Epithelial cell of prostate (primary cell): Measurements from ENCODE around the gene PDE4B.

ENCODE experiments used
- DNase-seq: peaks from one replicate; pipeline ENCODE4 v3.0.0-alpha.2; 2011; ENCODE audit warnings: low read depth, low spot score
- H3K27ac ChIP-seq: fragments of 450-650 bp; 2 replicates; pipeline ENCODE4 v1.5.1; 2017; ENCODE audit warnings: mild to moderate bottlenecking

PDE4B gene

GRCh38 chr1:66167267-66167666, 374.6 kb downstream of the PDE4B start:
- DNase-seq: no peak
- H3K27ac ChIP-seq: no peak overlapping the region

- no peak for DNase-seq
- no peak overlapping the region for H3K27ac ChIP-seq
Observed at GRCh38 chr1:66168467-66168887, 375.8 kb downstream of the PDE4B start.

GRCh38 chr1:66168948-66169671, 376.4 kb downstream of the PDE4B start:
- DNase-seq: no peak
- no peak overlapping the region for H3K27ac ChIP-seq

- no peak for DNase-seq
- H3K27ac ChIP-seq: no peak overlapping the region
Observed at GRCh38 chr1:66172272-66172671, 379.6 kb downstream of the PDE4B start.

- no peak for DNase-seq
- no peak overlapping the region for H3K27ac ChIP-seq
Observed at GRCh38 chr1:66175098-66175497, 382.4 kb downstream of the PDE4B start.

- DNase-seq: no peak
- no peak overlapping the region for H3K27ac ChIP-seq
Observed at GRCh38 chr1:66175581-66175980, 382.9 kb downstream of the PDE4B start.

- no peak for DNase-seq
Observed at GRCh38 chr1:66176012-66176715, 383.5 kb downstream of the PDE4B start.

GRCh38 chr1:66176832-66177231, 384.1 kb downstream of the PDE4B start:
- no peak for DNase-seq
- H3K27ac ChIP-seq: no peak overlapping the region

More at GRCh38 chr1:66176012-66176715, 383.5 kb downstream of the PDE4B start:
- H3K27ac ChIP-seq: no peak overlapping the region

- DNase-seq: no peak
- H3K27ac ChIP-seq: no peak overlapping the region
Observed at GRCh38 chr1:66177510-66177909, 384.8 kb downstream of the PDE4B start.

GRCh38 chr1:66182026-66182425, 389.3 kb downstream of the PDE4B start:
- no peak for DNase-seq

GRCh38 chr1:66182551-66183178, 390.0 kb downstream of the PDE4B start:
- H3K27ac ChIP-seq: no peak overlapping the region
- DNase-seq: no peak

More at GRCh38 chr1:66182026-66182425, 389.3 kb downstream of the PDE4B start:
- H3K27ac ChIP-seq: no peak overlapping the region

GRCh38 chr1:66183400-66183799, 390.7 kb downstream of the PDE4B start:
- no peak overlapping the region for H3K27ac ChIP-seq
- no peak for DNase-seq

GRCh38 chr1:66197120-66197519, 404.4 kb downstream of the PDE4B start:
- H3K27ac ChIP-seq: no peak overlapping the region
- no peak for DNase-seq

- no peak for DNase-seq
- H3K27ac ChIP-seq: no peak overlapping the region
Observed at GRCh38 chr1:66197785-66198184, 405.1 kb downstream of the PDE4B start.

- no peak for DNase-seq
- no peak overlapping the region for H3K27ac ChIP-seq
Observed at GRCh38 chr1:66206563-66207144, 414.0 kb downstream of the PDE4B start.

- no peak overlapping the region for H3K27ac ChIP-seq
- DNase-seq: no peak
Observed at GRCh38 chr1:66207484-66207883, 414.8 kb downstream of the PDE4B start.

- no peak for DNase-seq
- H3K27ac ChIP-seq: no peak overlapping the region
Observed at GRCh38 chr1:66208632-66209031, 415.9 kb downstream of the PDE4B start.

- H3K27ac ChIP-seq: no peak overlapping the region
- no peak for DNase-seq
Observed at GRCh38 chr1:66210635-66211244, 418.0 kb downstream of the PDE4B start.

GRCh38 chr1:66211521-66211920, 418.8 kb downstream of the PDE4B start:
- H3K27ac ChIP-seq: no peak overlapping the region

GRCh38 chr1:66213491-66213890, 420.8 kb downstream of the PDE4B start:
- no peak overlapping the region for H3K27ac ChIP-seq
- no peak for DNase-seq

More at GRCh38 chr1:66211521-66211920, 418.8 kb downstream of the PDE4B start:
- DNase-seq: no peak
